Tibial nerve (tissue), 4 donors: Measurements from ENCODE around the gene OTUD6A.

Experiments used
- CTCF ChIP-seq, 5 experiments: fragments of 200-600 bp in 3 of 5; fragments of 450-650 bp in 2 of 5; sonication (generic) in 3 of 5; IDR thresholded peaks; one replicate each; pipeline ENCODE4 v1.5.1; 2016 to 2019; ENCODE audit warnings: antibody characterized with exemption in 5 of 5, mild to moderate bottlenecking in 3 of 5, moderate library complexity in 2 of 5
- EP300 ChIP-seq, 2 donors: sonication (generic); formaldehyde crosslinking; IDR thresholded peaks; one replicate each; pipeline ENCODE4 v1.6.1; 2017; ENCODE audit warnings: antibody characterized with exemption in 2 of 2, mild to moderate bottlenecking in 1 of 2
- POLR2A ChIP-seq, 2 donors: fragments of 450-650 bp; IDR thresholded peaks; one replicate each; pipeline ENCODE4 v1.6.1; 2017; ENCODE audit warnings: antibody characterized with exemption in 2 of 2, mild to moderate bottlenecking in 2 of 2, moderate library complexity in 2 of 2

- TF ChIP-seq CTCF (IDR thresholded peaks at IDR 0.05) (no peak), POLR2A (IDR thresholded peaks at IDR 0.05) (no peak), EP300 (IDR thresholded peaks at IDR 0.05) (no peak)
Measured at GRCh38 chrX:70084592-70085240, 22.5 kb downstream of the OTUD6A start.
